ENCODE data around the gene RPL6. TPM values are rescaled to one million over a fixed set of nuclear protein-coding genes. Genes with fewer than 3 reads are reported as not detected.

RPL6 gene
- total and polyA plus RNA-seq, 9 of the 15 experiments (the other 6 are each of a cell fraction or from before 2014, with no cell fraction given), result 1,519 to 3,103 (median 2,396) TPM

GRCh38 chr12:112418608-112419296 lies 9.3 kb upstream of the RPL6 start, which contains the start of gene PTPN11 (continued):
- TF ChIP-seq CTCF (IDR thresholded peaks at IDR 0.05 in 2 of 3, conservative IDR thresholded peaks at IDR 0.05 in 1 of 3; ENCODE audit: insufficient read depth in 2 of 3, low read depth in 1 of 3, low read length in 3 of 3) (peak; percentile 48 to 69 (median 60); a peak in 5 of 6 replicates), MEIS2 (IDR thresholded peaks at IDR 0.05; ENCODE audit: partially characterized antibody) (no peak), TEAD2 (tag; IDR thresholded peaks at IDR 0.05) (no peak), RBM25 (IDR thresholded peaks at IDR 0.05; ENCODE audit: low read depth, low read length, severe bottlenecking) (peak; percentile 22), HNRNPL (IDR thresholded peaks at IDR 0.05; ENCODE audit: low read depth, low read length) (no peak), MEF2A (IDR thresholded peaks at IDR 0.05; ENCODE audit: control insufficient read depth, low read depth, low read length) (no peak), NFXL1 (CRISPR knock-in tag; IDR thresholded peaks at IDR 0.05) (no peak), SRSF3 (IDR thresholded peaks at IDR 0.05; ENCODE audit: insufficient read depth, low read length) (no peak), FOXP4 (CRISPR knock-in tag; IDR thresholded peaks at IDR 0.05; ENCODE audit: borderline replicate concordance) (peak; percentile 67; the same call in 1 of the 2 replicates), TCFL5 (CRISPR knock-in tag; conservative IDR thresholded peaks at IDR 0.05) (no peak), ATF1 (CRISPR knock-in tag; IDR thresholded peaks at IDR 0.05) (peak; percentile 98), ATF1 (tag; IDR thresholded peaks at IDR 0.05) (peak; percentile 100), JUND (IDR thresholded peaks at IDR 0.05; ENCODE audit: borderline replicate concordance, low read depth, low read length) (peak; percentile 37), JUND (tag; IDR thresholded peaks at IDR 0.05; ENCODE audit: borderline replicate concordance, low read depth, low read length) (no peak; the same call in 2 of the 3 replicates), SLC30A9 (CRISPR knock-in tag; IDR thresholded peaks at IDR 0.05) (no peak)

Data from K562 (cell line).